ENCODE measurements around the gene FILIP1L.

DNA sequence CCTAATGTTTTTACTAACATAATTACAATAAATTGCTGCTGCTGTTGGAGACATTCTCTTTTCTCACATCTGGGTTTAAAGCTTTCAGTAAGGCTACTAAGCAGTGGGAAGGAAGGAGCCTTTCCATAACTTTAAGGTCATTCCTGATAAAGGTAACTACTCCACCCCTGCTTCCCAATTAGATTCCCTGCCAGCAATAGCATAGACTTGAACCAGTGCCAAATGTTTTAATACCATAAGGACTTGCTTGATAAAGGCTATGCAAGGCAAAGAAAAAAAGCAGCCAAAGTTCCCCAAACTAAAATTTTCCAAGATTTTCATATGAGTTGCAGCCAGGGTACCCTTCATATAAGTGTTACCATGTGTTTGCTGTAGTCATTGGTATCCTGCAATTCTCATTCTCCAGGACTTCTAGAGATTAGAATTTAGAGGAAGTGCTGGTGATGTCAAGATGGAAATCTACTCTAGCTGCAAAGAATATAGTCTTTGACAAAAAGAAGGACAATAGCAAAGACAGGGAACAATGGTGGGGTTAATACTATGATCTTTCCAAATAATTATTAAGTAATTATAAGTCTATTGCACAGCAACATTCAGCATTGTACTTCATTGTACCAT is 106.1 kb downstream of the FILIP1L start:
- TF ChIP-seq MAX (IDR thresholded peaks at IDR 0.05) (no peak), EP300 (IDR thresholded peaks at IDR 0.05; ENCODE audit: borderline replicate concordance) (no peak), EGR1 (IDR thresholded peaks at IDR 0.05) (no peak), FOXM1 (IDR thresholded peaks at IDR 0.05; ENCODE audit: borderline replicate concordance, low read depth) (no peak)
